K562 (cell line): ENCODE results near the gene COL23A1. TPM values are rescaled to one million over a fixed set of nuclear protein-coding genes. Genes with fewer than 3 reads are reported as not detected.

ENCODE experiments used
- CBX1 ChIP-seq: sonication (generic); IDR thresholded peaks from 2 replicates; pipeline ENCODE4 v1.6.1; 2016; ENCODE audit warnings: antibody characterized with exemption, low read depth, mild to moderate bottlenecking
- ELF4 ChIP-seq: fragments of 450-650 bp; formaldehyde crosslinking; IDR thresholded peaks from 2 replicates; pipeline ENCODE4 v1.4.0; 2022; ENCODE audit warnings: missing genetic modification characterization
- EWSR1 ChIP-seq: fragments of 450-650 bp; IDR thresholded peaks from 2 replicates; pipeline ENCODE4 v1.6.1; 2018; ENCODE audit warnings: borderline replicate concordance, mild to moderate bottlenecking, low read depth, moderate library complexity; ENCODE audit not compliant: partially characterized antibody
- HNRNPH1 ChIP-seq: fragments of 200-400 bp; formaldehyde crosslinking; optimal IDR thresholded peaks from 2 replicates; pipeline ENCODE3; 2017; ENCODE audit warnings: low read depth, mild to moderate bottlenecking, low read length, moderate library complexity
- IRF2 ChIP-seq: sonication (generic); formaldehyde crosslinking; IDR thresholded peaks from 2 replicates; pipeline ENCODE4 v1.8.1; 2022; ENCODE audit warnings: mild to moderate bottlenecking, missing genetic modification reagents
- MTF1 ChIP-seq: fragments of 250-450 bp; sonication (Bioruptor Pico); IDR thresholded peaks from 2 replicates; pipeline ENCODE4 v1.9.0; 2021; ENCODE audit warnings: moderate library complexity, mild to moderate bottlenecking, inconsistent platforms, borderline replicate concordance
- PHF8 ChIP-seq: fragments of 200-600 bp; sonication (generic); IDR thresholded peaks from 2 replicates; pipeline ENCODE4 v1.6.1; 2012; ENCODE audit warnings: mixed run types, mild to moderate bottlenecking, inconsistent platforms, low read length, moderate library complexity, borderline replicate concordance
- PURB ChIP-seq: sonication (generic); formaldehyde crosslinking; IDR thresholded peaks from 2 replicates; pipeline ENCODE4 v1.9.0; 2021; ENCODE audit warnings: low read depth, mild to moderate bottlenecking, missing genetic modification reagents
- RFX7 ChIP-seq: fragments of 250-450 bp; sonication (Bioruptor Pico); IDR thresholded peaks from 2 replicates; pipeline ENCODE4 v1.5.1; 2021; ENCODE audit warnings: mild to moderate bottlenecking
- ZKSCAN3 ChIP-seq: fragments of 250-450 bp; sonication (Bioruptor Pico); IDR thresholded peaks from 2 replicates; pipeline ENCODE4 v1.4.0; 2020
- ZNF12 ChIP-seq: sonication (generic); formaldehyde crosslinking; IDR thresholded peaks from 2 replicates; pipeline ENCODE4 v1.4.0; 2020; ENCODE audit warnings: mild to moderate bottlenecking, missing genetic modification reagents
- ZNF174 ChIP-seq: fragments of 250-450 bp; sonication (Bioruptor Pico); IDR thresholded peaks from 2 replicates; pipeline ENCODE4 v1.4.0; 2020; ENCODE audit warnings: mild to moderate bottlenecking
- ZNF696 ChIP-seq: fragments of 250-450 bp; sonication (Bioruptor Pico); conservative IDR thresholded peaks from 2 replicates; pipeline ENCODE4 v1.4.0; 2020; ENCODE audit warnings: mild to moderate bottlenecking, moderate library complexity
- polyA plus RNA-seq, 8 experiments: library from polyadenylated mRNA; depleted of rRNA in 4 of 8; stranded (reverse) in 5 of 8; unstranded in 3 of 8; fragments of >200 nt; fragmentation: Nextera tagmentation in 2 of 8; fragmentation: Illumina TruSeq in 1 of 8; extraction: Ambion mirVana in 2 of 8; extraction: Trizol in 1 of 8; gene quantifications; 2 replicates each; pipeline versions ENCODE4 v1.2.1 to v1.2.3, GENCODE V29; 2011 to 2014; ENCODE audit warnings: inconsistent platforms in 1 of 8, missing spikeins in 1 of 8
- total RNA-seq, 7 experiments: library from RNA; depleted of rRNA in 6 of 7; stranded (reverse); fragments of >200 nt in 6 of 7; fragmentation: Illumina TruSeq in 2 of 7; extraction: Trizol in 2 of 7; gene quantifications; 2 replicates each; pipeline versions ENCODE4 v1.2.1 to v1.2.3, GENCODE V29; 2011 to 2021; ENCODE audit warnings: low replicate concordance in 1 of 7
- TF ChIP-seq, protein P1 (sequence below), 2 experiments: fragments of 450-650 bp; IDR thresholded peaks; 2 replicates each; pipeline ENCODE4 v1.6.1; 2016; ENCODE audit warnings: mild to moderate bottlenecking in 2 of 2, borderline replicate concordance in 1 of 2, low read depth in 1 of 2, moderate library complexity in 1 of 2
- TF ChIP-seq, protein P2 (sequence below), 2 experiments: fragments of 450-650 bp in 1 of 2; sonication (generic) in 1 of 2; formaldehyde crosslinking in 1 of 2; IDR thresholded peaks in 1 of 2; conservative IDR thresholded peaks in 1 of 2; 2 replicates each; pipeline versions ENCODE4 v1.6.1 to v1.8.1; 2016 to 2023; ENCODE audit warnings: mild to moderate bottlenecking in 2 of 2, moderate library complexity in 2 of 2, inconsistent platforms in 1 of 2, missing genetic modification reagents in 1 of 2

Gene COL23A1
- total and polyA plus RNA-seq, 9 of the 15 experiments (the other 6 are each of a cell fraction or from before 2014, with no cell fraction given) = 0.09 TPM; not detected in 8

DNA sequence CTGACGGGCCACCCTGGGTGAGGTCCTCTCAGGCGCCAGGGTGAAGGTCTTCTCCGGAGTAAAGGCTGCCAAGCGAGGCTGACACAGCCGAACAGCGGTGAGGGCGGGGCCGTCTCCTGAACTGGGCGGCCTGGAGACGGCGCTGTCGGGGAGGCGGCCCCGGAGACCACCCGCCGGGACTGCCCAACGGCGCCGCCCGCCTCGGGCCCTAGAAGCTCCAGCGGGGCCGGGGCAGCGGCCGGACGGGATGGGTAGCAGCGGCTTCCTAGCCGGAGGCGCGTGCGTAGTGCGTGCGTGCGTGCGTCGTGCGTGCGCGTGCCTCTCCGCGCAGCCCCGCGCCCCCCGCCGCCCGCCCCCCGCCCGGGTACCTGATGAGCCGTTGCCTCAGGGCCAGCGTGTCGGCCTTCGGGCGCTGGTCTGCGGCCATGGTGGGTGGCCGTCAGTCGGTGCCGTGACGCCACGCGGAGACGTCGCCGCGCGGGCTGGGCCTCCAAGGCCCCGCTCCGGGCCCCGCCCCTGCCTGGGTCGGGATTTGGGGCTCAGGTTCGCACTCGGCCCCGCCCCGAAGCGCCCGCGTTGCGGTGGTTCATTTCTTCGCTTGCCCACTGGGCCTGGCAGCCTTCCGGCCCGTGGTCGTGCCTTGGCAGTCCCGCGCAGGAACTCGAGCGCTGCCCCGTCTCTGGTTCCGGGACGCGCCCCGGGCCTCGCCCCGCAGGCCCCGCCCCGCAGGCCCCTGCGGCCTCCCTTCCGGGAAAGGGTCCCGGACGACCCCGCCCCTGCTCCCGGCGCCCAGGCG, 357.9 kb downstream of the COL23A1 start, which contains the start of gene PHYKPL (continued):
- TF ChIP-seq, protein P1, sequence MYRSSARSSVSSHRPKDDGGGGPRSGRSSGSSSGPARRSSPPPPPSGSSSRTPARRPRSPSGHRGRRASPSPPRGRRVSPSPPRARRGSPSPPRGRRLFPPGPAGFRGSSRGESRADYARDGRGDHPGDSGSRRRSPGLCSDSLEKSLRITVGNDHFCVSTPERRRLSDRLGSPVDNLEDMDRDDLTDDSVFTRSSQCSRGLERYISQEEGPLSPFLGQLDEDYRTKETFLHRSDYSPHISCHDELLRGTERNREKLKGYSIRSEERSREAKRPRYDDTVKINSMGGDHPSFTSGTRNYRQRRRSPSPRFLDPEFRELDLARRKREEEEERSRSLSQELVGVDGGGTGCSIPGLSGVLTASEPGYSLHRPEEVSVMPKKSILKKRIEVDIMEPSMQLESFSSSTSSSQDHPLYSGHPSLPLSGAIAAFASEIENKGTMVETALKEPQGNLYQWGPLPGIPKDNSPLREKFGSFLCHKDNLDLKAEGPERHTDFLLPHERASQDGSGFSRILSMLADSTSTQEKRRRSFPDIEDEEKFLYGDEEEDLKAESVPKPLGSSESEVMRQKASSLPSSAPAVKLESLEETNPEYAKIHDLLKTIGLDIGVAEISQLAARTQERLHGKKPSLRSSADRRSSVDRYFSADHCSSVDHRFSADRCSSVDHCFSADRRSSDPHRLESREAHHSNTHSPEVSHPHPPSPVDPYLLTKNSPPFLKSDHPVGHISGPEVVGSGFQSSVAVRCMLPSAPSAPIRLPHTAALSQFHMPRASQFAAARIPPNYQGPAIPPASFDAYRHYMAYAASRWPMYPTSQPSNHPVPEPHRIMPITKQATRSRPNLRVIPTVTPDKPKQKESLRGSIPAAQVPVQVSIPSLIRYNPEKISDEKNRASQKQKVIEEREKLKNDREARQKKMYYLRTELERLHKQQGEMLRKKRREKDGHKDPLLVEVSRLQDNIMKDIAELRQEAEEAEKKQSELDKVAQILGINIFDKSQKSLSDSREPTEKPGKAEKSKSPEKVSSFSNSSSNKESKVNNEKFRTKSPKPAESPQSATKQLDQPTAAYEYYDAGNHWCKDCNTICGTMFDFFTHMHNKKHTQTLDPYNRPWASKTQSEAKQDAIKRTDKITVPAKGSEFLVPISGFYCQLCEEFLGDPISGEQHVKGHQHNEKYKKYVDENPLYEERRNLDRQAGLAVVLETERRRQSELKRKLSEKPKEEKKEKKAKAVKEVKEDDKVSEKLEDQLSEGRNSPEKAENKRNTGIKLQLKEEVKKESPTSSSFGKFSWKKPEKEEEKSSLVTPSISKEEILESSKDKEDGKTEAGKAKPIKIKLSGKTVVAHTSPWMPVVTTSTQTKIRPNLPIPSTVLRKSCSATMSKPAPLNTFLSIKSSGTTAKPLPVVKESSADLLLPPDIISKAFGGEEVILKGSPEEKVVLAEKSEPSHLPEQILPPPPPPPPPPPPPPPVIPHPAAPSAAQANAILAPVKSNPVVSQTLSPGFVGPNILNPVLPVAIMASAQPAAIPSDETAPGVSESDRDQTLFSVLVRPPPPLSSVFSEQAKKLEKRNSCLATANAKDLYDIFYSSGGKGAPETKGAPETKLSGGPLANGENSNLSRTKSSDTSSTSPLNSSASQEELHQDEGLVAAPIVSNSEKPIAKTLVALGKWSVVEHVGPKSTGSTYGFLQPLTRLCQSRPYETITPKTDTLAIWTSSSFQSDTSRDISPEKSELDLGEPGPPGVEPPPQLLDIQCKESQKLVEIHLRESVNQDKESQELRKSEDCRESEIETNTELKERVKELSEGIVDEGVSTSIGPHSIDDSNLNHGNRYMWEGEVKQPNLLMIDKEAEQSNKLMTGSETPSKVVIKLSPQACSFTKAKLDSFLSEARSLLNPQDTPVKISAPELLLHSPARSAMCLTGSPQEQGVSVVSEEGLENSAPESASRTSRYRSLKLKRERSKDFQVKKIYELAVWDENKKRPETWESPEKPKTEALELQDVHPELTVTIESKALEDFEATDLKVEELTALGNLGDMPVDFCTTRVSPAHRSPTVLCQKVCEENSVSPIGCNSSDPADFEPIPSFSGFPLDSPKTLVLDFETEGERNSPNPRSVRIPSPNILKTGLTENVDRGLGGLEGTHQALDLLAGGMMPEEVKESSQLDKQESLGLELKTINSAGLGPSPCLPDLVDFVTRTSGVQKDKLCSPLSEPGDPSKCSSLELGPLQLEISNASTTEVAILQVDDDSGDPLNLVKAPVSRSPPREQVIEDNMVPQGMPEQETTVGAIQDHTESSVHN (IDR thresholded peaks at IDR 0.05; ENCODE audit: borderline replicate concordance in 1 of 2, low read depth in 1 of 2) = no peak
- TF ChIP-seq EWSR1 (no peak), HNRNPH1 (no peak), ZKSCAN3 (no peak), CBX1 (no peak), RFX7 (CRISPR knock-in tag) (no peak), ZNF696 (CRISPR knock-in tag) (no peak), MTF1 (CRISPR knock-in tag) (no peak), ZNF12 (CRISPR knock-in tag) (0 out of 2 replicates have a peak, but pooled peaks have one; percentile 60), PHF8 (peak; percentile 91), ELF4 (CRISPR knock-in tag) (no peak), IRF2 (CRISPR knock-in tag) (no peak), ZNF174 (no peak), PURB (CRISPR knock-in tag) (no peak)
- TF ChIP-seq, protein P2, sequence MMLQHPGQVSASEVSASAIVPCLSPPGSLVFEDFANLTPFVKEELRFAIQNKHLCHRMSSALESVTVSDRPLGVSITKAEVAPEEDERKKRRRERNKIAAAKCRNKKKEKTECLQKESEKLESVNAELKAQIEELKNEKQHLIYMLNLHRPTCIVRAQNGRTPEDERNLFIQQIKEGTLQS (IDR thresholded peaks at IDR 0.05) = no peak
- TF ChIP-seq, protein P2 (CRISPR knock-in tag; conservative IDR thresholded peaks at IDR 0.05) = no peak
